CD4-positive, alpha-beta T cell treated with Interleukin-4 for 1 hour (primary cell): ENCODE data around the gene TENT4A.
"Not testable (repeated sequence)": the region's sequence is repeated elsewhere in the genome, so short reads cannot be mapped to it uniquely, and the experiment has no call there.

Experiments
- DNase-seq, 2 donors: peaks; one replicate each; pipeline ENCODE4 v3.0.0-alpha.2; 2020 to 2022

Gene TENT4A

DNA sequence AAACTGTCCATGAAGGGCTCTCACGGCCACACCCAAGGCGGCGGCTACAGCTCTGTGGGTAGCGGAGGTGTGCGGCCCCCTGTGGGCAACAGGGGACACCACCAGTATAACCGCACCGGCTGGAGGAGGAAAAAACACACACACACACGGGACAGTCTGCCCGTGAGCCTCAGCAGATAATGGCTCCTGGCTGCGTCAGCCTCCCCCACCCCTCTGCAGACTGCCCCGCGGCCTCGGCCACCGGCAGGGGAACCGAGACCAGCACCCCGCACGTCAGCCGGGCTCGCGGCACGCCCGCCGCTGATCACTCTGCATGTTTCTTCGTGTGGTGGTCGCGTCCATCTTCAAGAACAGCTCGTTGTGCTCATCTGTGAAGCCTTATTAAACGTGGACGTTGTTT is 41.5 kb downstream of the TENT4A start:
- DNase-seq: no peak

DNA sequence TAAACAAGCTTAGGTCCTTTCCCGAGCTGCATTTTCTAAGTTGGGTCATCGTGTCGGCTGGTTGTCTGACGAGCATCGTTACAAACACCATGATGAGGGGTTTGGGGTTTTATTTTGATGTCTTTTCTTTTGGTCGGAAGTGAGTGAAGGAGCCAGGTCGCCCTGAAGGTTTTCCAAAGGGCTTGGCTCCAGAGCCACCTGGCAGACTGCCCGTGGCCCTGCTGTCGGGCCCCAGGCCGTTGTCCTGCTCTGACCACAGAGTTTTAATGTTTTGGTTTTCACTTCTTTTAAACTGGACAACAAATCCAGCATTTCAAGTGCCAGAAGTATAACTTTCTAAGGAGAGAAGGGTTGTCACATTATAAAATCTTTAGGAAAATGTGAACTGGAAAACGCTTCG is 42.3 kb downstream of the TENT4A start:
- no peak for DNase-seq

DNA sequence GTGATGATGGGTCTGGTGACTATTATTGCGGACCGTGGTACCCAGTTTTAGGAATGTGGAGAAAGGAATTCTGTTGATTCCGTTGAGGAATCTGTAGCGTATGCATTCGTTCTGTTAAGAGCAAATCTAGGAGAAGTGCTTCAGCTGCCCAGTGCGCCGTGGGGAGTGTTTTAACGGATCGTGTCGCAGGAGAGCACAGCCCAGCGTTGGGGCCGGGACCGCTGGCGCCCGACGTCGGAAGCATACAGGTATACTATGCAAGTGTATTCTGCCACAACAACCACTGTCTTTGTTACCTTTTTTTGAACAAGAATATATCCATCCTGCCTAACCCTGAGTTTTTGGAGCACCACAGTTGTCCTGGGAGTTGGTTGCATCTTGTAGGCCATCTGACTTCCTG is 42.7 kb downstream of the TENT4A start:
- no peak for DNase-seq

DNA sequence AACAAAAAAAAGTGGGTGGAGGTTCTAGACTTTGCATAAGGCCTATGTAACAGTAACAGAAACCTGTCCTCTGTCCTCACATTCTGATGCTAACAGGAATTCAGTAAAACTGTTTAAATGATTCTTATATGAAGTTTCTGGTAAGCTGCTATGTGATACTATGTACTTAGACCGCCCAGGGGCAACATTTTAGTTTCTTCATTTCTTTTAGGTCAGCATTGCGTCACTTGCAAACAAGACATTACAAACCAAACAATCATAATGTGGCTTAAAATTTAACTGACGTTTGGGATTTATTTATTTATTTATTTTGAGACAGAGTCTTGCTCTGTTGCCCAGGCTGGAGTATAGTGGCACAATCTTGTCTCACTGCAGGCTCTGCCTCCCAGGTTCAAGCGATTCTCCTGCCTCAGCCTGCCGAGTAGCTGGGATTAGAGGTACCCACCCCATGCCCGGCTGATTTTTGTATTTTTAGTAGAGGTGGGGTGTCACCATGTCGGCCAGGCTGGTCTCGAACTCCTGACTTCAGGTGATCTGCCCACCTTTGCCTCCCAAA is 44.3 kb downstream of the TENT4A start:
- DNase-seq: no peak

DNA sequence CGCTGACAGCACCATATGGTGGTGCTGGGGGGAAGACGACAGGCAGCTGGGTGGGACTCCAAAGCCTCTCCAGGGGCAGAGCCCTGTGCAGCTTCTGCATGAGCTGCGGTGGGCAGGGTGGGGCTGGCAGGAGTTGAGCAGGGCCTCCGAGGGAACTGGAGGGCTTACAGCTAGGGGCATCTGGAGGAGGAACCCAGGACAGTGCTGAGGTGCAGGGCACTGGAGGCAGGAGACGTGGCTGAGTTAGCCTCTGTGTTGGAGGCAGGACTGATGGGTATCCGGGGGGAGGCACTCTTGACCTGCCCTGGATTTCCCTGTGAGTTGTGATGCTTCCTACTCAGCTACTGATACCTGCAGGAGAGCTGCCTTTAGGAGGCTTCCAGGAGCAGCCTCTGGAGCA is 45.0 kb downstream of the TENT4A start:
- no peak for DNase-seq

DNA sequence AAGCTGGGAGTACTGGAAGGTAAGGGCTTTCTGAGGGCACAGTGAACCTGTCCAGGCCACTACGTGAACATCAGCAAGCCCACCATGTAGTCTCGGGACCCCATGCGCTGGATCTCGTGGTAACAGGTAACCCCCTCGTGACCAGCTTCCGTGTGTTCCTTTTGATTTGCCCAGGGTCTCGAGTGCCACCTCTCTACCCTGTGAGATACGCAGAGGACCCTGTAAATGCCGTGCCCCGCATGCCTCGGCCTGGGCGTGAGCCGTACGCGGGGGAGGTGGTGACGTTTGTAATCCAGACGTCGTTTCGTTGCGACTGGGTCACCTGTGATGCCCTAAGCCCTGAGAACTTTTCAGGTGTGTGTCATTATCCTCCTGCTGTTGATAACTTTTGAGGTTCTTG is 45.5 kb downstream of the TENT4A start:
- DNase-seq: no peak

DNA sequence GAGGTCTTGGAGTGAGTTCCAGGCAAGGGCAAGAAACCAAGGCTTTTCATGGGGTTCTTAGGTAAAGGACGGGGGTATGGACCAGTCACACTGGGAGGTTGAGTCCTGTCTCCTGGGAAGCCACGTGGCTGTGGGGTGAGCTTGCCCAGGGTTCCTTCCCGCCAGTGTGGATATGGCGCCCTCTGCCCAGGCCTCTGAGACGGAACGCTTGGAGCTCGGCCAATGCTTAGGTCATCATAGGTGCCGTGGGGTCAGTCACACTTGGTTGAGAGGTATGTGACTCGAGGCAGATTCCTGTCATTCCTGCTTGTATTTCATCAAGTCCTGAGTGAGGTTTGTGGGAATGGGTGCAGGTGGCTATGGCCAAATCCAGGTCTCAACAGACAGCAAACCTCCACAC is 46.2 kb downstream of the TENT4A start:
- no peak for DNase-seq

DNA sequence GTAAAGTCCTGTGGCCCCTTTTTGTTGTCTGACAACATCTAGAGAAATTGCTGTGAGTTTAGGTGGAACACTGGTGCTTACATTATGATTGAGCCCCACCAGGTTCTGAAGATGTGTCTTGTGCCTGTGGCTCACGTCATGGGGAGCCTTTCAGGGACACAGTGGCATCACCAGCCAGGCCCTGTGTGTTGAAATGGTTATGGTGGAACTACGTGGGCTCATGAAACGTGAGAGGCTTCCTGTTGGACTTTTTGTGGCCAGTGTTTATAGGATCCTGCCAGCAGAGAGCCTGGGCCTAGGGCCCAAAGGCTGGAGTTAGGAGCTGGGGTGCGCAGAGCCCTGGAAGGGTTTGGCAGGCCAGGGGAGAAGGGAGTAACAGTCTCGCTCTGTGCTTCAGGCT is 46.8 kb downstream of the TENT4A start:
- no peak for DNase-seq

DNA sequence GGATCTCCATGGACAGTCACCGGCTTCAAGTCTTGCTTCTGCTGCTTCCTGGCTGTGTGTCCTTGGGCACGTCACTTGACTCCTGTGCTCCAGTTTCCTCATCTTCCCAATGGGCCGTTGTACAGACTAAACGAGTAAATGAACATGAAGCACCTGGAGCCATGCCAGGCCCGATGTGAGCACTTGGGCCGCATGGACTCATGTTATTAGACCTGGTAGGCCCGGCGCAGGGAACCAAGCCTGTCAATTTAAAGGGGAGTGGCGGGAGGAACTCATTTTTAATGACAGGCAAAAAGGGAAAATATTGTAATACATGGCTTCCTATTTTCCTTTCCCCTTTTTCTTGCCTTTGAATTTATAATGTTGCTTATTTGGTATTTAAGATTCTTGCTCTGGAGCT is 47.5 kb downstream of the TENT4A start:
- DNase-seq: no peak

DNA sequence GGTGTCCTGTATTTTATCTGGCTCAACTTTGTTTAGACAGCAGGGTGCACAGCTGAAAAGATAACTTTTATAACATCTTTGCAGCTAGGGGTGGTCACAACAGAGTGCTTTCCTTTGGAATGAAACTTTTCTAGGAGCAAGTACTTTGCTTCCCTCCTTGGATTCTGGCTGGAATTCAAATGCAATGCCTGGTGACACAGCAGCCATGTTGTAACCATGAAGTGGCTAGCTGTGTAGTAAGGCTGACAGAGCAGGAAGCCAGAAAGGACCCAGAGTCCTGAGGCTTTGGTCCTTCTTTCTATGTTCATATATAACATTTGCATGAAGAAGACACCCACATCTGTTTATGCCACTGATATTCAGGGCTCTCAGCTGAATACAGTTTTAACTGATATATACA is 48.1 kb downstream of the TENT4A start:
- DNase-seq: no peak

DNA sequence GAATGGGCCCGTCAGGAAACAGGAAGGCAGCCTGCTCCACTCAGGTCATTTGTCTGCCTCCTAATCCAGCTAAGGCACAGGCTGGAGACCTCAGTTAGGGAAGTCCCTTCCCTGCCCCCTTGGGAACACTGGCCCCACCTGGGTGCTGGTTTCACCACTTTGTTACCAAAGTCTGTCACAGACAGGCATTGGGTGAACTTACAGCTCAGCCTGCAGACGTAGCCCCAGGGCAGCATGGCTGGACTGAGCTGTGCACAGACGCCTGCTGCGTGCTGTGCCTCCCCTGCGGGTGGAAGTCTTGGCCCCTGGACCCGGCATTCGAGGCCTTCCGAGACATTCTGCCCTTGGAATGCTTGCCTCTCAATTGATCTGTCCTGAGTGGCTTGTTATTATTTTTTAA is 48.9 kb downstream of the TENT4A start:
- DNase-seq: no peak

DNA sequence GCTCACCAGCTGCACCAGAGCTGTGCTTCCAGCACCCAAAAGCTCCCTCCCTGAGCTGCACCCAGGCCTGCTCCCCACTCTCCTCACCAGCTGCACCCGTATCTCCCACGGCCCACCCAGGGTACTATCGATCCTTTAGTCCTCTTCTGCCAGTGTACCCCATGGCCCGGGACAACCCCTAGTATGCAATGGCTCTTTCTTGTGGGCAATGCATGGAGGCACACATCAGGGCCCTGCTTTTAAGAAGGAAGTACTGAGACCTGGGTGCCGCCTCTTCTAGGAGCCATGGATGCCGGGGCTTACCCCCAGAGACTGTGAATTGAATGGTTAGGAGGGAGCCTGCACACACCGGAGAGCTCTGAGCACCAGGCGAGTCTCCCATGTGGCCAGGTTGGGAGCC is 49.5 kb downstream of the TENT4A start:
- DNase-seq: no peak

DNA sequence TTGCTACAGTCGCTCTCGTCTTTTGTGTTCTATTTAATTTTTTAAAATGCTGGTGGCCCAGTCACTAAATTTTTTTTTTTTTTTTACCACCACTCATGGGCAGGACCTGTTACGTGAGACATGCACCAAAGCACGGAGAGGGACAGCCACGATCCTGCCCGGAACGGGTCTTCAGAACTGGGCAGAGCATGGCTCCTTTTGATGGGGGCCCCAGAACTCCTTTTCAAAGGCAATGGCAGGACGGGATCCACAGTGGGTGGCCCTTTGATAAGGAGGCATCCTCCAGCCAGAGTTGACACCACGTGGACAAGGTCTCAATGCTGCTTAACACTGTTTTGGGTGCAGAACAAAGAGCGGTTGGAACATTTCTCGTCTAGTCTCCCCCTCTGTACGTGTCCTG is 50.0 kb downstream of the TENT4A start:
- no peak for DNase-seq

DNA sequence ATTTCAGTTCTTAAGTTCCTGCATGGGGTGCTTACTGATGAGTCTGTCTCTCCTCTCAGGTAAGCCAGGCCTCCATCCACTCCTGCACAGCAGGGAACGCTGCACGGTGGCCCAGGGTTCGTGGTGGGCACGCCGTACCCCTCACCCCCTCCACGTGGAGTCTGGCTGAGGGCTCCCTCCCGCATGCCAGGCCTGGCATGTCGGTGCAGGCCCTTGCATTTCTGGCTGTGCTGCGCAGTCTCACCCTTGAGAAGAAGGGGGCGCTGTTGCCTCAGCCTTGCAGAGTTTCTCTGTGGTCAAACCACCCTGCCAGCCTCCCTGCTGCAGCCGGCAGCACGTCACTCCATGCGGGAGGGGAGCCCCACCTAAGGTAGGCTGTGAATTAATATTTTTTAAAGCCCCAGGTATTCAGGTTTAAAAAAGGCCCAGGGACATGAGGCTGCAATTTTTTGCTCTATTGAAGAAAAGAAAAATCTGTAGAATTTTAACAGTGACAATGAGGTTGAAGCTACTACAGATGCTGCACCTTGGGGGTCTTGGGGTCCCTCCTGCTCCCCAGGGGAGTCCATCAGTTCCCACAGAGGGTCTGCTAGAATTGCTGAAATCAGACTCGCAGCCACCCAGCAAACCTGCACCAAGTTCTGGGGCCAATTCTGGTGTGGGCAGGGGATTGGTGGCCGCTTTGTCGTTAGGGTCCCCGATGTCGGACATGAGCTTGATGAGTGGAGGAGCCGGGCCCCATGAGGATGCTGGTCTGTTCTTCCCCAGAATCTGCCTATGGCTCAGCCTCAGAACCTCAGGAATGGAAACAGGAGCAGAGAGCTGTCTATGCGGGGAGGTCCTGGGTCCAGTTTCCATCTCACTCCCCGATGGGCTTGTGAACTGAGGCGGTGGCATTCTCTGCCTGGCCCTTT is 52.6 kb downstream of the TENT4A start:
- peak; percentile 60 to 69 for DNase-seq

DNA sequence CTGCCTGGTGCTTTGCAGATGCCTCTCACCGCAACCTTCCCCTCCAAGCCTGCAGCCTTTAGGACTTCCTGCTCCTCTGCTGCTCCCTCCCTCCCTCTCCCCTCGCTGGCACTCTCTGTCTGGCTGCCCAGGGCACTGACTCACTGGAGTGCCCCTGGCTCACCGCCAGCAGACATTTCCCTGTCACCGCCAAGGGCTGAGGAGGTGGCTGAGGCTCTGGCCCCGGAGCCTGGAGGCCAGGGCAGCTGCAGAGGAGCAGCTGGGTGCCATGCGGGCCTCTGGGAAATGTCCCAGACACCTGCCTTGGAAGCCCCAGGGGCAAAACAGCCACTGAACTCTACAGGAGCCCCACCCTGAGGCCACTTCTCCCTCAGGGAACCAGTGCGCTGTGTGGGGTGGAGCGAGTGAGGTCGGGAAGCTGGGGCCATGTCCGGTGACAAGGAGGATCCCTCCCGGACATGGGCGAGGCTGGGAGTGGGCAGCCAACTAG is 53.4 kb downstream of the TENT4A start:
- DNase-seq: peak; percentile 16 to 82

DNA sequence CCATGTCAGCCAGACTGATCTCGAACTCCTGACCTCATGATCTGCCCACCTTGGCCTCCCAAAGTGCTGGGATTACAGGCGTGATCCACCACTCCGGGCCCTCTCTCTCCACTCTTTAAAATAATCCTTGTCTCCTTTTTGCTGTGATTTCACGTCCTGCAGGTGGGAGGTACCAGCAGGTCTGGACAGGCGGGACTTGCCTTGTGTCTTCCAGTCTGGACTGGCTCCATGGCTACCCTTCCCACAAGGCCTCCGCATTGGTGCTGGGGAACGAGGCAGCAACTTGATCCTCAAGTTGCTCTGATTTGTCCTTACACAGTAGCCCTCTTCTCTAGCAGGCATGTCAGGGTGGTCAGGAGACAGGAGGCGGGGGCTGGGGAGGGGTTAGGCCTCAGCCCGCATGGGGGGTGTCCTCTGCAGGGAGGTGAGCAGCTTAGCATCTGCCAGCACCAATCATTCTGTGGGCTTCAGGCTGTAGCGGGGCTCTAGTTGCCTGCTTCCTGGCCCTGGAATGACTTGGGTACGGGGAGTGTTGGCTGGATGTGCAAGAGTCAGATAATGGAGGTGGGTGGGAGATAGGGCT is 54.3 kb downstream of the TENT4A start:
- DNase-seq: no peak

DNA sequence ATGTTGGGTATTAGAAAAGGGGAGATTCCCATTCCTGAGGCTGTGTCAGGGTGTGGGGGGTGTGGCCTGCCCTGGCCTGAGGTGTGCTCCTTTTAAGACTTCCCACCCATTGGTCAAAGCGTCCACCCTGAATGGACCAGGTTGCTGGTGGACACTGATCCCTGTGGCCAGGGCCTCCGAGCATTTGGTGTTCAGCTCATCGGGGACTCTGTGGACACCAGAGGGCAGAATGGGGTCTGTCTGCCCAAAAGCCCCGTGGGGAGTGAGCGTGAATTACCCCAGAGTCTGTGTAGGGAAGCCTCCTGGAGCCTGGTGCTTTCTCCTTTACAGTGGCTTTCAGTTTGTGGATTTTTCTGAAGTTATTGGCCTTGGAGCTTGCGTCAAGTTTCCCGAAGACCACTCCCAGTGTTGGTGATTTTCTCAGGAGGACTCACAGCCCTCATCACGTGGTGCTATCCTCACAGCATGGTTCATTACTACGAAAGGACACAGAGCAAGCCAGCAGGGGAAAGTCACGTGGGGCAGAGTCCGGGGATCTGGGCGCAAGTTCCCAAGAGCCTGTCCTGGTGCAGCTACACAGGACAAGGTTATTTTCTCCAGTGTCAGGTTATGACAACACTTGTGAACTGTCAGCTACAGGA is 55.5 kb downstream of the TENT4A start:
- DNase-seq: no peak

DNA sequence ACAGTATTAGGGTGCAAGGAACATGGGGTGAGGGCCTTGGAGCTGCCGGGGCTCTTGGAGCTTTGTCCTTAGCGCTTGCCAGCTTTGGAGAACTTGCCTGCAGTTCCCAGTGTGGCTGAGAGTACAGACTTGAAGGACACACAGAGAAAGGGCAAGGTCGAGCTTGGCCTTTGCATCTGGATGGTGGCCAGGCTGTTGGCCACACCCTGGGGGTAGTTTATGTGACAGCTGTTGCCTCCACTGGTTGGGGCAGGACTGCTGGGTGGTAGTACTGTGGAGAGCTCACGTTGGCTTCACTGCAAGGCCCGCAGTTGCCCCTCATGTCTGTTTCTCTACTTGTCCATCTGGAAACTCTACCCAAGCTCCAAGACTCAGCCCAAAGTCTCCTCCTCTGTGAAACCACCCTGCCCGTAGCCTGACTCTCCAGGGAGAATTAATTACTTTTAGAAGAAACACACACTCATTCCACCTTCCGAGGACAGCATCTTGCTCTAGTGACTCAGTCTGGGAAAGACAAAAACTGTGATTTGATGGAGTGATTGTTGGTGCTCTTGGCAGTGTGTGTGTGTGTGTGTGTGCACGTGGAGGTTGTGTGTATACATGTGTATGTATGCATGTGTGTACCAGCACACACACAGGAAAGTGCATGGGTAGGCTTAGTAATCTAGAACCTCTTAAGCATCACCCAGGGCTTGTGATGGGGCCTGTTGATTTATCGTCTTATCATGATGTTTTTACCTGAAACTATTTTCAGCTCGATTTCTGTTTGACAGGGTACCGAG is 57.8 kb downstream of the TENT4A start:
- DNase-seq: no peak

DNA sequence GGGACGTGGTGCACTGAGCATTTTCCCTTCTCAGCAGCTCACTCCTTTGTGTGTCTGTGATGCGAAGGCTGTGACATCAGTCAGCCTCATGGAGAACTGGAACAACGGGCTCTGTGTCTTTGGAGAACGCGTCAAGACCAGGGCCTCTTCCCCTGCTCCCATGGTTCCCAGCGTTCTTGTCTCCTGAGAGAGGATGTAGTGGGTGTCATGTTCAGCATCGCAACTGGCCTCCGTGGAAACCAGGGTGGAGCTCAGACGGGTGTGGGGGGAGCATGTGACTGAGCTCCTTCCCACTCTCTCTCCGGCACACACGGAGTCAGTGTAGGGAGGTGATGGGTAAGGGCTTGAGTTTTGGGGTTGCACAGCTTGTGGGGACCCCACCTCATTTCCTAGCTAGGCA is 59.7 kb downstream of the TENT4A start:
- DNase-seq: no peak

DNA sequence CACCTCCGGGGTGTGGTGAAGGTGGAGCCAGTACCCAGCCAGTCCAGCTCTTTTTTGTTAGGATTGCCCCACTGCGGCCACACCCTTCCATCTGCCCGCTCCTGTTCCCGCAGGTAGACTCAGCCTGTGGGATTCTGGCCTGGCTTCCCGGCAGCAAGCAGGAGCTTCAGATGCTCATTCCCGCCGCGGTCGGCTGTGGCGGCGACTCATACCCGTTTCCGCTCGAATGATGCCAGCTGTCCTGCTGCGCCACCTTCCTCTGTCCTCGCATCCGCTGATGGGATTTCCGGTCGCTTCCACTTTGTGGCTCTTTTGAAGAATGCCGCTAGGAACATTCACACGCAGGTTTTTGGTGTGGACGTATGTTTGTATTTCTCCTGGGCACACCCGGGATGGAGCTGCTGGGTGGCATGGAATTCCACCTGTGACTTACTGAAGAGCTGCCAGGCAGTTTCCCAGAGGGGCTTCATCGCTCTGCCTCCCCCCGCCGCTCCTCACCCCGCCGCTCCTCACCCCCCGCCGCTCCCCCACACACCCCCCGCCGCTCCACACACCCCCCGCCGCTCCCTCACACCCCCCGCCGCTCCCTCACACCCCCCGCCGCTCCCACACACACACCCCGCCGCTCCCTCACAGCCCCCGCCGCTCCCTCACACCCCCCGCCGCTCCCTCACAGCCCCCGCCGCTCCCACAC is 60.3 kb downstream of the TENT4A start:
- DNase-seq: no peak

DNA sequence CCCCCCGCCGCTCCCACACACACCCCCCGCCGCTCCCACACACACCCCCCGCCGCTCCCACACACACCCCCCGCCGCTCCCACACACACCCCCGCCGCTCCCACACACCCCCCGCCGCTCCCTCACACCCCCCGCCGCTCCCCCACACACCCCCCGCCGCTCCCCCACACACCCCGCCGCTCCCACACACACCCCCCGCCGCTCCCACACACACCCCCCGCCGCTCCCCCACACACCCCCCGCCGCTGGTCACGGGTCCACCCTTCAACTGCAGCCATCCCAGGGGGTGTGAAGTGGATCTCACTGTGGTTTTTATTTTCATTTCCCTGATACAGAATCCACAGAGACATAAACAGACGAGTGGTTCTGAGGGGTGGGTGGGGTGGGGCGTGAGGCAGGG is 61.0 kb downstream of the TENT4A start:
- DNase-seq: not testable (repeated sequence)

DNA sequence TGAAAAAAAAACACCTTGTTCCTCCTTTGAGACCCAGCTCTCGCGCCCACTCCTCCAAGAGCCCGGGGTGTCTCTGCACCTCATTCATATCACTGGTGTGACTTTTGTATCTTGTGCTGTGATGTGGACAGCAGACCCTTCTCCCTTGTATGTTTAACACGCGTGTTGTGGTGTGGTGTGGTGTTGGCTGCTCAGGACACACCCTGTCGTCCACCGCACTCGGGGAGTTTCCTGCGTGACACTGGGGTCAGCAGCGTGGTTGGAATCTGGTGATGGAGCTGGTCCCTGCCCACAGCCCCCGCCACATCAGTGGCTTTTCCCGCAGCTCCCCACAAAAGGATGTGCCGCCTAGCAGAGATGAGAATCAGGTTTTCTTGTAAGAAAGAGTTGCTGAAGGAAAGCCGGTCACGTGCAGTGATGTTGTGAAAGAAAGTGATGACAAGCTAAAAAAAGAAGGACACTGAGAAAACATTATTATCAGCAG is 61.5 kb downstream of the TENT4A start:
- no peak for DNase-seq
